ENCODE measurements around the gene PROZ.
A peak's percentile ranks its signal among the peaks of the same experiment; 100 is the strongest.

The PROZ gene

GRCh38 chr13:113190181-113190580 lies 31.7 kb downstream of the PROZ start:
- no peak for TF ChIP-seq CTCF (conservative IDR thresholded peaks at IDR 0.05; ENCODE audit: low read depth, low read length)
- H3K4me3 ChIP-seq (ENCODE audit: low read depth, low read length): no peak overlapping the region
- DNase-seq (ENCODE audit: low read depth): no peak

DNA sequence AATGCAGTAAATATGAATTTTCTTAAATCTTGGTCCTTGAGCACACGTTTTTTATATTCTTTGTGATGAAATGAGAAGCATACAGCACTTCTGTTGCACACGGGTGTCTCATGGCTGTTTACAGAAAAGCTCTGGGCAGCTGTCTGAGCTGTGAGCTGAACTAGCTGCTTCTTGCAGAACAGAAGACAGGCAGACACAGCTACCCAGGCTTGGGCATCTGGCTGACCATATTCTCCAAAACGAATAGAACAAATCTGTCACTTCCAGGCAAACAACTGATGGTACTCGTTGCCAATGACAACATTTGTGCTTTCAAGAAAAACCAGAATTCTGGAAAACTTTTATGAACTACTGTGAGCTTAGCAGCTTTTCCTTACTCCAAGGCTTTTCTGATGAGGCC lies 33.8 kb downstream of the PROZ start:
- H3K4me3 ChIP-seq (ENCODE audit: low read depth, low read length): no peak overlapping the region
- no peak for TF ChIP-seq CTCF (conservative IDR thresholded peaks at IDR 0.05; ENCODE audit: low read depth, low read length)
- no peak for DNase-seq (ENCODE audit: low read depth)

- no peak overlapping the region for H3K4me3 ChIP-seq (ENCODE audit: low read depth, low read length)
- TF ChIP-seq CTCF (conservative IDR thresholded peaks at IDR 0.05; ENCODE audit: low read depth, low read length): no peak
- DNase-seq (ENCODE audit: low read depth): peak; percentile 81
Measured at GRCh38 chr13:113192902-113193301, 34.5 kb downstream of the PROZ start.

GRCh38 chr13:113195360-113195759 lies 36.9 kb downstream of the PROZ start:
- no peak for TF ChIP-seq CTCF (conservative IDR thresholded peaks at IDR 0.05; ENCODE audit: low read depth, low read length)
- no peak overlapping the region for H3K4me3 ChIP-seq (ENCODE audit: low read depth, low read length)

DNA sequence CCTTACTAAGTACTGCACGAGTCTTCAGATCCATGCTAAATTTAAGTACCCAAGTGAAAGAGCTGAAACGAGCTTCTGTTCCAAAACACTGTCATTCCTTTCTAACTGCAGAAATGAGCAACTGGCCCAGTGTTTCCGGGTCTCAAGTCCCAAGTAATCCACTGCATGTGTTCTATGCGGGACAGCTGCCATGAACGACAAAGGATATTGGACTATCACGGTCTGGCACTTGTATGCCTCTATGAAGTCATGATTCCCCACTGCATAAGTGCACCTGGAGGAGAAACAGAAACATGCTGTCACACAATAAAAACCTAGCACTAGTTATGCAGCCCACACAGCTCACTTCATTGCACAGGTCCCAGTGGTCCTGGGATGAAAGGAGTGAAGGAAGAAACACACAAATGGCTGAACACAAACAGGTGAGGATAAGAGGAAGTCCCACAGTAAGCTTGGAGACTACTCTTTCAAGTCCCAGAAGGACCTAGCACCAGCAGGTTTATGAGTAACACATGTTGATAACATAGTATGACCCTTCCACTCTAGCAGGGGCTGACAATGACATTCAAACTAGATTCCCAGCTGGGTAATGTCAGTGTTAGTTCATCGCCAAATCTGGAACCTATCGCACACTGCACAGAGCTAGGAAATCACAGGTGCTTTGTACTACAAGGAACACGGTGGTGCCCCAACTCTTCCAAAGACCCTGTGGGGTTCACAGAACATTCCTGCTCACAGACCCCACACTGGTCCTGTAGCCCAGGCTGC lies 38.7 kb downstream of the PROZ start:
- no peak for TF ChIP-seq CTCF (conservative IDR thresholded peaks at IDR 0.05; ENCODE audit: low read depth, low read length)
- DNase-seq (ENCODE audit: low read depth): no peak
- no peak overlapping the region for H3K4me3 ChIP-seq (ENCODE audit: low read depth, low read length)

More at GRCh38 chr13:113195360-113195759, 36.9 kb downstream of the PROZ start:
- DNase-seq (ENCODE audit: low read depth): no peak

- TF ChIP-seq CTCF (conservative IDR thresholded peaks at IDR 0.05; ENCODE audit: low read depth, low read length): no peak
- DNase-seq (ENCODE audit: low read depth): no peak
- H3K4me3 ChIP-seq (ENCODE audit: low read depth, low read length): no peak overlapping the region
Measured at GRCh38 chr13:113201815-113202214, 43.4 kb downstream of the PROZ start.

GRCh38 chr13:113202912-113203311 lies 44.5 kb downstream of the PROZ start:
- DNase-seq (ENCODE audit: low read depth): no peak

More at GRCh38 chr13:113202912-113203311, 44.5 kb downstream of the PROZ start:
- TF ChIP-seq CTCF (conservative IDR thresholded peaks at IDR 0.05; ENCODE audit: low read depth, low read length): no peak
- no peak overlapping the region for H3K4me3 ChIP-seq (ENCODE audit: low read depth, low read length)
